ENCODE data around the gene ESF1. TPM values are rescaled to one million over a fixed set of nuclear protein-coding genes. Genes with fewer than 3 reads are reported as not detected.

Gene ESF1
- total RNA-seq, 1 experiment from 2014 or later: 22.7 TPM

DNA sequence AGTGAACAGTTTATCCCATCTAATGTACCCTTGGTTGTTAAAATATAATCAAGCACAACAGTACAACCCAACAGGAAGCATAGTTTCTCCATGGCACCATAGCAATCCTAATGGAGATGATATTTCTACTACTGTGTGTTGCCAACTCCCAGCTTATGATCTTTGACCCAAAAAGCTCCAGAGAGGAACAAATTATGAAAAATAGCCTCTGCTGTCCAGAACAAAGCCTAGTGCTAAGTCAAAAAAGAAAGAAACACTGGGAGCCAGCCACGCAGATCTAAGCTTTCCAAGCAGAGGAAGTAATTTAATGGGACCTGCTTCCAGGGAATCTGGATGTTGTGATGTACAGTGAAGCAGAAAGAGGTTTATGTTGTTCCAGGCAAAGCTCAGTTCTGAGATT lies 93.8 kb downstream of the ESF1 start:
- DNase-seq: no peak
- no peak overlapping the region for H3K4me3 Mint-ChIP-seq (ENCODE audit: unreplicated experiment)
- ChIA-PET CTCF (no interaction called here), POLR2A (no interaction called here)
- H3K27me3 Mint-ChIP-seq (ENCODE audit: insufficient read depth, unreplicated experiment): no peaks in the 10 kb centered on the region
- Histone ChIP-seq H3K4me1 (peaks cover 9% of the 10 kb centered on the region), H3K27me3 (replicated peaks; ENCODE audit: control insufficient read depth, insufficient read depth, low read length) (no peaks in the 10 kb centered on the region), H3K9me3 (no peaks in the 10 kb centered on the region; the same call in 1 of the 2 replicates), H3K36me3 (ENCODE audit: control insufficient read depth, insufficient read depth, low read length) (no peaks in the 10 kb centered on the region), H3K4me3 (ENCODE audit: low read depth, low read length) (no peak overlapping the region)
- BruUV-seq (replicated peaks): no TSS peak
- TF ChIP-seq, protein P1, sequence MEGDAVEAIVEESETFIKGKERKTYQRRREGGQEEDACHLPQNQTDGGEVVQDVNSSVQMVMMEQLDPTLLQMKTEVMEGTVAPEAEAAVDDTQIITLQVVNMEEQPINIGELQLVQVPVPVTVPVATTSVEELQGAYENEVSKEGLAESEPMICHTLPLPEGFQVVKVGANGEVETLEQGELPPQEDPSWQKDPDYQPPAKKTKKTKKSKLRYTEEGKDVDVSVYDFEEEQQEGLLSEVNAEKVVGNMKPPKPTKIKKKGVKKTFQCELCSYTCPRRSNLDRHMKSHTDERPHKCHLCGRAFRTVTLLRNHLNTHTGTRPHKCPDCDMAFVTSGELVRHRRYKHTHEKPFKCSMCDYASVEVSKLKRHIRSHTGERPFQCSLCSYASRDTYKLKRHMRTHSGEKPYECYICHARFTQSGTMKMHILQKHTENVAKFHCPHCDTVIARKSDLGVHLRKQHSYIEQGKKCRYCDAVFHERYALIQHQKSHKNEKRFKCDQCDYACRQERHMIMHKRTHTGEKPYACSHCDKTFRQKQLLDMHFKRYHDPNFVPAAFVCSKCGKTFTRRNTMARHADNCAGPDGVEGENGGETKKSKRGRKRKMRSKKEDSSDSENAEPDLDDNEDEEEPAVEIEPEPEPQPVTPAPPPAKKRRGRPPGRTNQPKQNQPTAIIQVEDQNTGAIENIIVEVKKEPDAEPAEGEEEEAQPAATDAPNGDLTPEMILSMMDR (IDR thresholded peaks at IDR 0.05; ENCODE audit: insufficient read depth in 1 of 2, low read depth in 1 of 2, low read length in 1 of 2, severe bottlenecking in 1 of 2, unreplicated experiment in 1 of 2): no peak
- H3K9me3 Mint-ChIP-seq (ENCODE audit: unreplicated experiment): peaks cover 12% of the 10 kb centered on the region
- intact Hi-C loops (cut with micrococcal nuclease; ENCODE audit: unreplicated experiment): no loop called here
- H3K4me1 Mint-ChIP-seq (ENCODE audit: low read depth, unreplicated experiment): peaks cover 6% of the 10 kb centered on the region
- H3K27ac Mint-ChIP-seq (ENCODE audit: unreplicated experiment): no peak overlapping the region
- no peaks in the 10 kb centered on the region for H3K36me3 Mint-ChIP-seq (ENCODE audit: insufficient read depth, unreplicated experiment)

- Mint-ChIP-seq H3K36me3 (ENCODE audit: insufficient read depth, unreplicated experiment) (peaks cover 6% of the 10 kb centered on the region), H3K4me3 (ENCODE audit: unreplicated experiment) (no peak overlapping the region), H3K27me3 (ENCODE audit: insufficient read depth, unreplicated experiment) (no peaks in the 10 kb centered on the region), H3K4me1 (ENCODE audit: low read depth, unreplicated experiment) (peaks cover 16% of the 10 kb centered on the region), H3K9me3 (ENCODE audit: unreplicated experiment) (peaks cover 21% of the 10 kb centered on the region), H3K27ac (ENCODE audit: unreplicated experiment) (no peak overlapping the region)
- Histone ChIP-seq H3K36me3 (ENCODE audit: control insufficient read depth, insufficient read depth, low read length) (no peaks in the 10 kb centered on the region), H3K27me3 (replicated peaks; ENCODE audit: control insufficient read depth, insufficient read depth, low read length) (no peaks in the 10 kb centered on the region), H3K9me3 (no peaks in the 10 kb centered on the region; the same call in 1 of the 2 replicates), H3K4me3 (ENCODE audit: low read depth, low read length) (no peak overlapping the region), H3K4me1 (peaks cover 14% of the 10 kb centered on the region)
- intact Hi-C loops (cut with micrococcal nuclease; ENCODE audit: unreplicated experiment): no loop called here
- ChIA-PET CTCF (no interaction called here), POLR2A (no interaction called here)
- TF ChIP-seq, protein P1 (IDR thresholded peaks at IDR 0.05; ENCODE audit: insufficient read depth in 1 of 2, low read depth in 1 of 2, low read length in 1 of 2, severe bottlenecking in 1 of 2, unreplicated experiment in 1 of 2): no peak
- BruUV-seq (replicated peaks): no TSS peak
- no peak for DNase-seq
Measured at GRCh38 chr20:13687815-13688214, 96.9 kb downstream of the ESF1 start.

- intact Hi-C loops (cut with micrococcal nuclease; ENCODE audit: unreplicated experiment): no loop called here
- Histone ChIP-seq H3K4me1 (peaks cover 27% of the 10 kb centered on the region), H3K4me3 (ENCODE audit: low read depth, low read length) (no peak overlapping the region), H3K27me3 (replicated peaks; ENCODE audit: control insufficient read depth, insufficient read depth, low read length) (no peaks in the 10 kb centered on the region), H3K9me3 (0 out of 2 replicates have a peak, but pooled peaks cover 3% of the 10 kb centered on the region), H3K36me3 (ENCODE audit: control insufficient read depth, insufficient read depth, low read length) (no peaks in the 10 kb centered on the region)
- ChIA-PET CTCF (no interaction called here), POLR2A (no interaction called here)
- H3K36me3 Mint-ChIP-seq (ENCODE audit: insufficient read depth, unreplicated experiment): peaks cover 13% of the 10 kb centered on the region
- no TSS peak for BruUV-seq (replicated peaks)
- no peak for DNase-seq
- no peaks in the 10 kb centered on the region for H3K27me3 Mint-ChIP-seq (ENCODE audit: insufficient read depth, unreplicated experiment)
- H3K9me3 Mint-ChIP-seq (ENCODE audit: unreplicated experiment): peaks cover 20% of the 10 kb centered on the region
- H3K4me3 Mint-ChIP-seq (ENCODE audit: unreplicated experiment): no peak overlapping the region
- TF ChIP-seq, protein P1 (IDR thresholded peaks at IDR 0.05; ENCODE audit: insufficient read depth in 1 of 2, low read depth in 1 of 2, low read length in 1 of 2, severe bottlenecking in 1 of 2, unreplicated experiment in 1 of 2): no peak
- peaks cover 23% of the 10 kb centered on the region for H3K4me1 Mint-ChIP-seq (ENCODE audit: low read depth, unreplicated experiment)
- no peak overlapping the region for H3K27ac Mint-ChIP-seq (ENCODE audit: unreplicated experiment)
Measured at GRCh38 chr20:13685623-13686022, 99.1 kb downstream of the ESF1 start.

Measured in Caco-2 (cell line).